CD4-positive, alpha-beta T cell treated with Interleukin-12 subunit alpha and Interleukin-12 subunit beta, for 1 hour (primary cell): ENCODE results near the gene SLC37A2.
"Not testable (repeated sequence)": the region's sequence is repeated elsewhere in the genome, so short reads cannot be mapped to it uniquely, and the experiment has no call there.

Source experiments
- DNase-seq: peaks from one replicate; pipeline ENCODE4 v3.0.0-alpha.2; 2020

The SLC37A2 gene

GRCh38 chr11:125062931-125063428, at the start of gene SLC37A2:
SLC37A2 (plus strand) TSS chr11:125063305; CDS start chr11:125063368, 63 bp downstream.
- peak; percentile 51 for DNase-seq

- DNase-seq: no peak
These were observed 46.7 kb upstream of the SLC37A2 start for GRCh38 chr11:125016413-125016812.

- DNase-seq: no peak
These were observed 42.8 kb upstream of the SLC37A2 start for GRCh38 chr11:125020342-125020741.

GRCh38 chr11:125022551-125022950, 40.6 kb upstream of the SLC37A2 start:
- no peak for DNase-seq

GRCh38 chr11:125025968-125026367, 37.1 kb upstream of the SLC37A2 start:
- no peak for DNase-seq

- DNase-seq: not testable (repeated sequence)
These were observed 33.7 kb upstream of the SLC37A2 start for GRCh38 chr11:125029431-125029830.

- DNase-seq: no peak
These were observed 26.2 kb upstream of the SLC37A2 start for GRCh38 chr11:125036933-125037332.

GRCh38 chr11:125049164-125049792, 13.8 kb upstream of the SLC37A2 start:
- DNase-seq: no peak

- DNase-seq: no peak
These were observed 11.1 kb upstream of the SLC37A2 start for GRCh38 chr11:125052047-125052446.

- DNase-seq: no peak
These were observed 9.9 kb upstream of the SLC37A2 start for GRCh38 chr11:125053167-125053566.

GRCh38 chr11:125055107-125055715, 7.9 kb upstream of the SLC37A2 start:
- no peak for DNase-seq

- not testable (repeated sequence) for DNase-seq
These were observed 7.0 kb upstream of the SLC37A2 start for GRCh38 chr11:125056111-125056510.

GRCh38 chr11:125056931-125057692, 6.0 kb upstream of the SLC37A2 start:
- DNase-seq: no peak

- no peak for DNase-seq
These were observed 5.5 kb upstream of the SLC37A2 start for GRCh38 chr11:125057693-125058016.

- no peak for DNase-seq
These were observed 1.8 kb upstream of the SLC37A2 start for GRCh38 chr11:125061281-125061680.

- no peak for DNase-seq
These were observed 731 bp upstream of the SLC37A2 start for GRCh38 chr11:125062218-125062930.

GRCh38 chr11:125063429-125064043, 431 bp downstream of the SLC37A2 start:
- DNase-seq: no peak

GRCh38 chr11:125064070-125064469, 965 bp downstream of the SLC37A2 start:
- no peak for DNase-seq

- no peak for DNase-seq
These were observed 5.3 kb downstream of the SLC37A2 start for GRCh38 chr11:125068368-125068767.

GRCh38 chr11:125069008-125069407, 5.9 kb downstream of the SLC37A2 start:
- no peak for DNase-seq

GRCh38 chr11:125069796-125070195, 6.7 kb downstream of the SLC37A2 start:
- DNase-seq: no peak

GRCh38 chr11:125070699-125071254, 7.7 kb downstream of the SLC37A2 start:
- DNase-seq: peak; percentile 28

GRCh38 chr11:125071435-125071834, 8.3 kb downstream of the SLC37A2 start:
- DNase-seq: no peak
